Peyer's patch (tissue), 4 donors: ENCODE measurements around the gene PTPRC. TPM values are rescaled to one million over a fixed set of nuclear protein-coding genes. Genes with fewer than 3 reads are reported as not detected.

ENCODE experiments used
- DNase-seq, 3 donors: peaks; one replicate each; pipeline ENCODE4 v3.0.0-alpha.2; 2017 to 2019
- H3K27ac ChIP-seq, 4 donors: fragments of 200-600 bp; sonication (generic); one replicate each; pipeline ENCODE4 v1.5.1; 2016 to 2019
- H3K27me3 ChIP-seq, 2 donors: fragments of 200-600 bp; sonication (generic); one replicate each; pipeline ENCODE4 v1.5.1; 2019
- H3K36me3 ChIP-seq, 3 donors: fragments of 200-600 bp; sonication (generic); one replicate each; pipeline ENCODE4 v1.5.1; 2016 to 2019
- H3K4me1 ChIP-seq, 4 donors: fragments of 200-600 bp; sonication (generic); one replicate each; pipeline ENCODE4 v1.5.1; 2016 to 2019
- H3K4me3 ChIP-seq, 4 donors: fragments of 200-600 bp; sonication (generic); 1 replicate in 3 of 4; 2 replicates in 1 of 4; pipeline ENCODE4 v1.5.1; 2016 to 2019; ENCODE audit warnings: mild to moderate bottlenecking in 1 of 4
- H3K9me3 ChIP-seq, 4 donors: fragments of 200-600 bp; sonication (generic); one replicate each; pipeline ENCODE4 v1.5.1; 2016 to 2019; ENCODE audit warnings: mild to moderate bottlenecking in 1 of 4
- CTCF ChIP-seq, 6 experiments: fragments of 450-650 bp in 4 of 6; fragments of 200-600 bp in 2 of 6; sonication (generic) in 1 of 6; IDR thresholded peaks; one replicate each; pipeline ENCODE4 v1.5.1; 2017 to 2019; ENCODE audit warnings: antibody characterized with exemption in 6 of 6, mild to moderate bottlenecking in 3 of 6, moderate library complexity in 1 of 6
- POLR2A ChIP-seq, 2 donors: fragments of 450-650 bp; IDR thresholded peaks; one replicate each; pipeline ENCODE4 v1.5.1; 2017; ENCODE audit warnings: antibody characterized with exemption in 2 of 2, mild to moderate bottlenecking in 2 of 2, moderate library complexity in 2 of 2
- total RNA-seq, 4 donors: library from RNA; depleted of rRNA; stranded (reverse); fragments of >200 nt; gene quantifications; one replicate each; pipeline ENCODE4 v1.1.0, GENCODE V29; 2016

The PTPRC gene
- total RNA-seq, 4 donors from 2014 or later, result 13.3 to 127 (median 22.1) TPM

GRCh38 chr1:198805498-198806151, 166.8 kb downstream of the PTPRC start:
- Histone ChIP-seq H3K27me3 (no peaks in the 10 kb centered on the region), H3K4me1 (no peaks in the 10 kb centered on the region), H3K36me3 (no peaks in the 10 kb centered on the region), H3K9me3 (no peaks in the 10 kb centered on the region), H3K27ac (no peak overlapping the region), H3K4me3 (no peak overlapping the region)
- TF ChIP-seq CTCF (IDR thresholded peaks at IDR 0.05), result no peak
- TF ChIP-seq POLR2A (IDR thresholded peaks at IDR 0.05), result no peak
- no peak for DNase-seq

- Histone ChIP-seq H3K27ac (no peak overlapping the region), H3K36me3 (no peaks in the 10 kb centered on the region), H3K4me3 (no peak overlapping the region), H3K9me3 (no peaks in the 10 kb centered on the region), H3K27me3 (no peaks in the 10 kb centered on the region), H3K4me1 (no peaks in the 10 kb centered on the region)
- no peak for DNase-seq
- TF ChIP-seq CTCF (IDR thresholded peaks at IDR 0.05) (no peak), POLR2A (IDR thresholded peaks at IDR 0.05) (no peak)
These were observed 168.0 kb downstream of the PTPRC start for GRCh38 chr1:198806861-198807260.

Other genes with a start within 250 kb of the PTPRC start
- gene ATP6V1G3, start 98.4 kb upstream of the PTPRC start, total RNA-seq, result not detected